Fibroblast of mammary gland (primary cell): ENCODE measurements around the gene NOTCH1.

ENCODE experiments used
- DNase-seq: peaks from one replicate; pipeline ENCODE4 v3.0.0-alpha.2; 2010; ENCODE audit warnings: low read depth
- H3K4me3 ChIP-seq: 2 replicates; pipeline ENCODE4 v1.5.1; 2011; ENCODE audit warnings: low read depth, mild to moderate bottlenecking, low read length, moderate library complexity; ENCODE audit not compliant: control insufficient read depth
- CTCF ChIP-seq: conservative IDR thresholded peaks from 2 replicates; pipeline ENCODE4 v1.5.1; 2011; ENCODE audit warnings: low read depth, low read length, inconsistent platforms; ENCODE audit not compliant: control insufficient read depth, insufficient read depth

The NOTCH1 gene

GRCh38 chr9:136554870-136555269 is 9.0 kb upstream of the NOTCH1 start:
- DNase-seq: no peak
- no peak for TF ChIP-seq CTCF
- no peak overlapping the region for H3K4me3 ChIP-seq

GRCh38 chr9:136553581-136553980 is 7.7 kb upstream of the NOTCH1 start:
- no peak for TF ChIP-seq CTCF
- no peak for DNase-seq
- no peak overlapping the region for H3K4me3 ChIP-seq

GRCh38 chr9:136552117-136552703 is 6.4 kb upstream of the NOTCH1 start:
- DNase-seq: peak; percentile 86
- H3K4me3 ChIP-seq: peak overlapping the region; percentile 26
- TF ChIP-seq CTCF: no peak

GRCh38 chr9:136551401-136552116 is 5.7 kb upstream of the NOTCH1 start:
- H3K4me3 ChIP-seq: peak overlapping the region; percentile 26
- peak; percentile 78 for DNase-seq
- TF ChIP-seq CTCF: no peak

GRCh38 chr9:136550439-136551289 is 4.8 kb upstream of the NOTCH1 start:
- DNase-seq: no peak
- no peak for TF ChIP-seq CTCF
- no peak overlapping the region for H3K4me3 ChIP-seq

GRCh38 chr9:136549010-136549980 is 3.4 kb upstream of the NOTCH1 start:
- DNase-seq: no peak
- no peak overlapping the region for H3K4me3 ChIP-seq
- TF ChIP-seq CTCF: no peak
